HT-29 (cell line): Measurements from ENCODE around the gene ARMCX2. TPM values are rescaled to one million over a fixed set of nuclear protein-coding genes. Genes with fewer than 3 reads are reported as not detected.

ENCODE experiments used
- small RNA-seq: library from RNA; depleted of rRNA; stranded (forward); fragments of <200 nt; gene quantifications from one replicate; pipeline ENCODE3, GENCODE V24; 2014
- total RNA-seq: library from RNA; depleted of rRNA; stranded (reverse); fragments of >200 nt; shearing (Covaris generic); gene quantifications from 2 replicates; pipeline ENCODE4 v1.2.3, GENCODE V29; 2014; rRNA removed

Gene ARMCX2
- total RNA-seq, 1 experiment from 2014 or later: not detected

Small RNA genes lying within 50 kb of the gene (small RNA-seq; reads per million reads assigned to genes)
- not detected for gene RNU6-30P
- not detected for gene RNU6-587P

Other genes with a start within 250 kb of the ARMCX2 start
- 0.13 and 0.43 TPM in 2 replicates for gene ARMCX4, start 174.4 kb downstream of the ARMCX2 start, total RNA-seq
- gene ARMCX1, start 109.3 kb downstream of the ARMCX2 start, total RNA-seq: not detected in 2 replicates
- 9.2 and 10.0 TPM in 2 replicates for gene ARMCX6, start 41.9 kb downstream of the ARMCX2 start, total RNA-seq
- gene ARMCX3, start 36.7 kb downstream of the ARMCX2 start, total RNA-seq: 9.2 and 11.3 TPM in 2 replicates